Measurements from ENCODE around the gene TMEFF1.

Gene TMEFF1

DNA sequence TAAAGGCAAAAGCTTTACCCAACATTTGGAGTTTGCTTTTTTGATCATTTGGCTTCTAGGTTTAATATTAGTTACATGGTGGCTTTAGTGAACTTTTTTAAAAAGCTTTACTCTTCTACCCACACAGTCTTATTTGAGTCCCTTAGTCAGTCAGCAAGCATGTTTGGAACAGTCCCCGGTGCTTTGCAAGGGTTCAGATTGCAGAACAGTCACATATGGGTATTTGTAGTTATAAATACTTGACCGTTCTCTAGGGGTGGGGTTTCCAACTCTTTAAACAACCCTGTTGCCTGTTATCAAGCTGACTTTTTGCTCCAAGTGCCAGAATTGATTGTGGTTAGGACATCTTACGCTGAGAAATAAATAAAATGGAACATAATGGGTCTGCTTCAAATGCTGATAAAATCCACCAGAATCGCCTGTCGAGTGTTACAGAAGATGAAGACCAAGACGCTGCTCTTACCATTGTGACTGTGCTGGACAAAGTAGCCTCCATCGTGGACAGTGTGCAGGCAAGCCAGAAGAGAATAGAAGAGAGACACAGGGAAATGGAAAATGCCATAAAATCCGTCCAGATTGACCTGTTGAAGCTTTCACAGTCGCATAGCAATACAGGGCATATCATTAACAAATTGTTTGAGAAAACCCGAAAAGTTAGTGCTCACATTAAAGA, 105.0 kb downstream of the TMEFF1 start, which contains the start of gene CAVIN4:
Gene CAVIN4, plus strand, starts transcription at position 304 of the 673 bp plus-strand sequence. Its CDS starts 65 bp downstream, at position 369.
- DNase-seq (ENCODE audit: low spot score), result no peak

DNA sequence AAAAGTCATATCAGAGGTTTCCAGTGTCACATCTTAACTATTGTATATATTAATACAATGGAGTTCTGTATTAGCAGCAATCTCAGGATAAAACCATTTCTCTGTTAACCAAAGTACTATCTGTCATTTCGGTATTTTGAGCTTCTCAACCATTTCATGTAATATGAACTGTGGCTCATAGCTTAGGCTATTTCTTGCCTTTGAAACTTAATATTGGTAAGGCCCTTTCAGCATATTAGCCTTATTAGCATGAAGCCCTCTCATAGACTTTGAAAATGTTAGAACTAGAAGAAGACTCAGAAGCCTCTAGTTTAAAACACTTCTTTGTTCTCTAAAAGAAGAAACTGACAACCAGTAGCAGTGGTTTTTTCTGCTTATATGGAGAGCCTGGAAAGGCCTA, 105.7 kb downstream of the TMEFF1 start:
- DNase-seq (ENCODE audit: low spot score), result no peak

DNA sequence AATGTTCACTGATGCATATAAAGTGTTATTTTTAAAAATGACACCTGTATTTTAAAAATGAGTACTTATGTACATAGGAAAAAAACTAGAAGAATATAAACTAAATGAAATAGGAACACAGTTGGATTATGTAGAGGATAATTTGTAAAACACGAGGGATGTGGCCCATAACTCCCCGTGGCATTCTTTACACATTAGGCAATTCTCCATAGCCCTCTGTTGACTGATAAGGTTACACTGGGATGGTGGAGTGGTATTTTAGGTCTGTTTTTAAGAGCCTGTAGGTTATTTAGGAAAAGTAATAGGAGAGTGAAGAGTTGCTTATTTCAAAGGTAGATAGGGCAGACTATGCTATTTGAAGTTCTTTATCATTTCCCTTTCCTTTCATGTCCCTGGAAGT, 106.7 kb downstream of the TMEFF1 start:
- no peak for DNase-seq (ENCODE audit: low spot score)

DNA sequence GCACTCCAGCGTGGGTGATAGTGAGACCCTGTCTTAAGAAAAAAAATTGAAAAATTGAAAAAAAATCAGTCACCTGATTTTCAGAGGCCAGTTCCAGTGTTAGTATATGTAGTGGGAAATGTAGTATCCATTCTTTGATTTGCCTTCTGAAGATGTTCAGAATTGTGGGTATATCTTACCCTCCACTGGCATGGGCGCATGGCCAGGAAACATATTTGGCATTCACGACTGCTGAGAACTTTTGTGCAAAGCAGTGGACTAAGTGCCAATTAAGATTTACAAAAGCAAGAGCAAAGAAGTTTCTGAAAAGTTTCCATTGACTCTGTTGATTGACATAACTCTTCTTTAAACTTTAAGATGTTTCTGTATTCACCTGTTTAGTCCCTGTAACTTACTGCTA, 107.3 kb downstream of the TMEFF1 start:
- no peak for DNase-seq (ENCODE audit: low spot score)

DNA sequence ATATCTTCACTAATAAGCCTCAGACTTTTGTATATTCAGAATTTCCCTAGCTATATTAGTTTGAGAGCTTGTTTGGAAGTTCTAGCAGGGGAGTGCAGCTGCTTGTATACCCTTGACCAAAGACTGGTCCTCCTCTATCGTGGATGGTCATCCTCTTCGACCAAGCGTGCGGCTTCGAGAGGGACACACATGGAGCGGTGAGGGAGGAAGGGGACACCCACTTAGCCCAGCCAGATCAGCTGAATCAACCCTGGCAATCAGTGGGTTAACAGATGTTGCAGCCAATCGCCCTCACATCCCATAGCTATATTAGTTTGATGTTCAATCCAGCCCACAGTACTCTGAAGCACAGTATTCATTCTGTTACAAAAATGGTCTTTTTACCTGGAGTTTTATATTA, 108.1 kb downstream of the TMEFF1 start:
- no peak for DNase-seq (ENCODE audit: low spot score)

DNA sequence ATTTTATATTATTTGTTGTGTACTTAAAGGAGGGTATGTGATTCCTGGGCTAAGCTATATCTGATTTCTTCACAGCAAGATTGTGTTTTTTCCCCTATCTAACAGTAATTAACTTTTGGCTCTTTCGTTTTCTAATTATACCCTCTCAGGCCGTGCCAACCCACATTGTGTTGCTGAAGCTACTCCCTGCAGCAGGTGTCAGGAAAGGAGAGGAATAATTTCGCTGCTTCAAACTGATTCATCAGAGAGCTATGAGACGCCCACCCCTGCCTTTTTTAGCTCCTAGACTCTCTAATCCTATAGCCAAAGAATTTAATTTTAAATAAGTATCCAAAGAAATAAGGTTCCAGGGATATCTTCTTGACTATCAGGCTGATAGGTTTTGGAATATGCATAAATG, 108.7 kb downstream of the TMEFF1 start:
- peak; percentile 52 for DNase-seq (ENCODE audit: low spot score)

DNA sequence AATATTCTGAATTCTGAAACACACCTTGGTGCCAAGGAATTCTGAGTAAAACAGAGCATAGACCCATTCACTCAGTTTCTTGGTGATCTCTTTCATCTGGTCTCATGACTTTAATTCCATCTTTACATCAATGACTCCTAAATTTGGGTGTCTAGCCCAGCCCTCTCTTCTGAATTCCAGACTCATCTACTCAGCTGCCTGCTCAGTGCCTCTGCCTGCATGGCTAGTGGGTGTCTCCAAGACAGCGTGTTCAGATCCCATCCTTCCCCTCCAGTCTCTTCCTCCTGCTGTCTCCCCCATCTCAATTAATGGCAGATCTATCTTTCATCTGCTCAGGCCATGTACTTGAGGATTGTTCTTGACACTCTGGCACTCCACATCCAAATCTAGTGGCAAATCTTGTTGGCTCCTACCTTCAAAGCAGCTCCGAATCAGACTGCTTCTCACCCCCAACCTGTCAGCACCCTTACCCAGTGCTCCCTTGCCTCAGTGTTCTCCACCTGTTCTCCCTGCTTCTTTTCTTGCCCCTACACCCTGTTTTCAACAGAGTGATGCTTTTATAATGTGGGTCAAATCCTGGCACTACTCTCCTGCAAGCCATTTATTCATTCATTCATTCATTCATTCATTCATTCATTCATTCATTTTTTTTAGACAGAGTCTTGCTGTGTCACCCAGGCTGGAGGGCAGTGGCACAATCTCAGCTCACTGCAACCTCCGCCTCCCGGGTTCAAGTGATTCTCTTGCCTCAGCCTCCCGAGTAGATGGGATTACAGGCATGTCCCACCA, 110.3 kb downstream of the TMEFF1 start:
- DNase-seq (ENCODE audit: low spot score), result no peak

DNA sequence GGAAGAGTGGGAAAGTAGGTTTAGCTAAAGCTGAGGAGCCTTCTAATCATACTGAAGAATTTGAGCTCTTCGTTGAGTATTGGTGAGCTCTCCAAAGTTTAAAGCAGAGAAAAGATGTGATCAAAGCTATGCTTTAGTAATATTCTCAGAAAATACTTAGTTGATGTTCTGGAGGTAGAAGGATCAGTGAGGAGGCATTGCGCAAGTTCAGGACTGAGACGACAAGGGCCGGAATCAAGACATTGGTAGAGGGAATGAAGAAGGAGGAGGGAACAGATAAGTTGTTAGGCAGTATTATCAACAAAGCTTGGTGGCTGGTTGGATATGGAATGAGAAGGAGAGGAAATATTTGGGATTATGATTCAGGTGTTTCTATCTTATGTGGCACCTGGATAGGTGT, 112.0 kb downstream of the TMEFF1 start:
- DNase-seq (ENCODE audit: low spot score), result no peak

DNA sequence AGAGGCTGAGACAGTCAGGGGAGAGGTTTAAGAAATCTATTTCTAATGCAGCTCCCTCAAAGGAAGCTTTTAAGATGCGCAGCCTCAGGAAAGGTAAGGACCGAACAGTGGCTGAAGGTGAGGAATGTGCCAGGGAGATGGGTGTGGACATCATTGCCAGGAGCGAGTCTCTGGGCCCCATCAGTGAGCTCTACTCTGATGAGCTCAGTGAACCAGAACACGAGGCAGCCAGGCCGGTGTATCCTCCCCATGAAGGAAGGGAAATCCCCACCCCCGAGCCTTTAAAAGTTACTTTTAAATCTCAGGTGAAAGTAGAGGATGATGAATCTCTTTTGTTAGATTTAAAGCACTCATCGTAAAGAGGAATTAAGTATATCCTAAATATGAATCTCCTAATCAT, 113.1 kb downstream of the TMEFF1 start:
- no peak for DNase-seq (ENCODE audit: low spot score)

DNA sequence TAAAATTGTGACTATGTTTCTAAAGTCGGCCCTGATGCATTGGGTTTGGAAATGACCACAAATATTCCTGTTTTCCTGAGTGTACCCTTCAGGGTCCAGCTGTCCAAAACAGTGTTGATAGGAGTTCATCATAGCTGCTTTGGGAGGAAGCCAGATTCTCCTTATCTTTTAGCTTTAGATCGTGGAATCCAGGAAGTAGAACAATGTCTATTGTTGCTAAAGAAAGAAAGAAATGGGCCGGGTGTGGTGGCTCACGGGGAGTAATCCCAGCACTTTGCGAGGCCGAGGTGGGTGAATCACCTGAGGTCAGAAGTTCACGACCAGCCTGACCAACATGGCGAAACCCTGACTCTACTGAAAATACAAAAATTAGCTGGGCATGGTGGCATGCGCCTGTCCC, 114.4 kb downstream of the TMEFF1 start:
- DNase-seq (ENCODE audit: low spot score), result no peak

DNA sequence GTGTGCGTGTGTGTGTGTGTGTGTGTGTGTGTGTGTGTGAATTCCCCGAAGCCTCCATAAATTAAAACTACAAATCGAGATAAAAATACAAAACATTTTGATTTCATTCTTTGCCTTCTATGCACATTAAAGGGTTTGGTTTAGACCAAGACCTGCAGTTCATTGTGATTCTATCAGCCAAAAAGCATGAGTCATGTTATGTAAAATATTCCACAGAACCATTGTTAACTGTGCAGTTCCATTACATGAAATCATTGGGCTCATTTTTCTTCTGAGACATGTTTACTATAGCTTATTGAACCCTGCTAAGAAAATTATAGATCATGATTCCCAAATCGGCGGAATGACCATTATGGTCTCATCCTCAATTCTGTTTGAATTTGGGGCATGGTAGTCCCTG, 116.6 kb downstream of the TMEFF1 start:
- no peak for DNase-seq (ENCODE audit: low spot score)

DNA sequence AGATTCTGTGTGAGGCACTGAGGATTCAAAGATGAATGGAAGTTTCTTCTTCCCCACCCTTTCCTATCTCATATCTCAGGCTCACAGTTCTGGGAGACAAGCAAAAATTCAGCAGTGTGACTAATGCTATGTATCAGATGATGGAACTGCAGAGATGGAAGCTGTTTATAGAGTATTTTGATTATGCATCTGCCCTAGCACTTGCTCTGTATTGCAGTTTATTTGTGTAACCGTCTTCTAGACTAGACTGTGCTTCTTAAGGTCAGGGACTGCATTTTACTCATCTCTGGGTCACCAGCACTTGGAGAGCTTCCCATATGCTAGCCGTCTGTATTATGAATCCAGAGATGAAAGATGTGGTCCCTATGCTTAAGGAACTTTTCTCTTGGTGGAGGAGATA, 117.5 kb downstream of the TMEFF1 start:
- DNase-seq (ENCODE audit: low spot score), result no peak

DNA sequence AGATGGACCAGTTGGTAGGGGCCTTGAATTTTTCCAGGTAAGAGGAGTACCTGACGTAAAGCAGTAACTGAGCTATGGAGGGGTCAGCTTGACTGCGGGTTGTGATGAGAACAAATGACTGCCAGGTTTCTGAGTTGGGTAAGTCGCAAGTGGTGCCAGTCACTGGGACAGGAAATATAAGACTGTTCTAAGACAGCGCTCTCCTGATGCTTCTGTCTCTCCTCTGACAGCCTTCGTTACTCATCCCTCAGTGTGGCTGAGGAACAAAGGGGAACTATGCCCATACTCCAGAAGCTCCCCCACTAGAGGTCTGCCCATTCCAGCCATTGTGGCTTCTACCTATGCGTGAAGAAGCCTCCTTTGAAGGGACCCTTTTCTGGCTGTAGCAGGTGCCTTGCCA, 118.2 kb downstream of the TMEFF1 start:
- DNase-seq (ENCODE audit: low spot score), result no peak

DNA sequence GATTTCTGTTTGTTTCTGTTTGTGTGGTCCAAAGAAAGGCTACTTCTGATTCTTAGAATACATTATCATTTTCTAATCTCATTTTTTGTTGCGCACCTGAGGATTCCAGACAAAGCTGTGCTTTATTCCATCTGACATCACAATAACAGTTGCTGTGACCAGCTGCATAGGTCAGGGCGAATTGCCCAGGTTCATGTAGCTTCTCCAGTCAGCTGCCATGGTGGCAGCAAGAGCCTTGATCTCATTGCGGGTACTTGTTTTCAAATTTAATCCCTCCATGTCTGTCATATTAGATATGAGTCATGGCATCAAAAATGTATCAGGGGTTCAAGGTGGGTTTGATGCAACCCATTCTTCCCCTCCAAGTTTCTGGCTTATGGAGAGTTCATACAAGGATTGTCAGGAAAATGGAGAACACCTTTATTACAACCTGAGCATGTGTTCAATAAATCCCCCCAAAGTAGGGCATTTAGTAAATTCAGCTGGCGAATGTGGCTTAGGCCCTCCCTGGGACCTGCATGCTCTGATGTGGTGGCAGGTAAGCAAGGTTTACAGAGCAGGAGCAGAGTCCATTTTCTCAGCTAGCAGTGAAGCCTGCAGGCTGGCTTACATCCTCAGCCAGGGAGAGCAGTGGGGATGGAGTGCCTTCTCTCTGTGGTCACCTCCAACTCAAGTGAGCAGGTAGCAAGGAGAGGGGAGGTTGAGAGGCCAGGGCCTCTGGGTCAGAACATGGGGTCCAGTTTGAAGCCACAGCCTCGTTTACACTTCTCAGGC, 118.9 kb downstream of the TMEFF1 start:
- DNase-seq (ENCODE audit: low spot score), result no peak

DNA sequence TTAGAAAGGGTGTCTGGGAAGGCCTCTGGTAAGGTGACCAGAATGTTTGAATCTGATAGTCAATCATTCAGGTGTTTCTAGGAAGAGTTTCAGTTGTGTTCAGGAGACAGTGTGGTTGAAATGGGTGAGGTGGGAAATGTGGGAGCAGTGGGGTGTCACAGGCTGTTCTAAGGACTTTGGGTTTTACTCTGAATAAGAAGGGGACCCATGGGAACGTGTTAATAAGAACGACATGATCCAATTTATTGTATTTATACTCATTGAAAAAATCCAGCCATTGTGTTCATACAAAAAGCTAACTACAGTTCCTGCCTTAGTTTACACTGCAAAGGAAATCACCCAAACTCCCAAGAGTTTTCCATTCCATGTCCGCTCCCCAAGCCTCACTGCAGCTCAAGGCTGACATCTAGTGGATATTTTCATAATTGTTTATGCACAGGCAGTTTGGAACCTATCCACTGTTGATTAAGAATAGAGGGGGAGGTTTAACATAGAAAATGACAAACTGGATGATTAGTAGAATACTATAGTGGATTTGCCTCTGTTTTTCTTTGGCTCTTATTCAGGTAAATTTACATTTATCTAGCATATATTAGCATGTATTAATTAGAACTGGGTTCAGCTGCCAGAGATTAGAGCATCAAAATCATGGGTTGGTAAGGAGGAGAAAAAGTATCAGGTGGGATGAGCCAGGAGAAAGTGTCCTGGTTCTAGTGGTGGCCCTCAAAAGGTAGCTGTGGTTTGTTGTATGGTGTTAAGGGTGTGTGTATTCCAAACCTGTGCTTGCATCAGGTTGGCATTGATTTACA, 122.6 kb downstream of the TMEFF1 start:
- peak; percentile 83 for DNase-seq (ENCODE audit: low spot score)

DNA sequence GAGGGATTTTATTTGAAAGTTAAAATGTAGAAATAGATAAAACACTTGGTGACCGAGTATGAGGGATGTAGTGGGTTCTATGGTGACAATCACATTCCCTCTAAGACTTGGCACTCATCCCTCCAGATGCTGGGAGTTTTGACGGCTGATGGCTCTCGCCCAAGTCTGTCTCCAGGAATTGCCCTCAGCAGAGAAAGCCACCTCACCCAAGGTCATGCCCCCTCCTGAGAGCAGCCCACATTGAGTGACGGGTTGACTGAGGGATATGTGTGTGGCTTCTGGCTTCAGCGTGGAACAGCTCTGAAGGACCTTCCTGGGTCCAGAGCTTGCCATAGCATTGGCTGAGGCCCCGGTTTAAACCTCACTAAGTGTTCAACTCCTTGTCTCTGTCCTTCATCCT, 124.3 kb downstream of the TMEFF1 start:
- DNase-seq (ENCODE audit: low spot score), result no peak

DNA sequence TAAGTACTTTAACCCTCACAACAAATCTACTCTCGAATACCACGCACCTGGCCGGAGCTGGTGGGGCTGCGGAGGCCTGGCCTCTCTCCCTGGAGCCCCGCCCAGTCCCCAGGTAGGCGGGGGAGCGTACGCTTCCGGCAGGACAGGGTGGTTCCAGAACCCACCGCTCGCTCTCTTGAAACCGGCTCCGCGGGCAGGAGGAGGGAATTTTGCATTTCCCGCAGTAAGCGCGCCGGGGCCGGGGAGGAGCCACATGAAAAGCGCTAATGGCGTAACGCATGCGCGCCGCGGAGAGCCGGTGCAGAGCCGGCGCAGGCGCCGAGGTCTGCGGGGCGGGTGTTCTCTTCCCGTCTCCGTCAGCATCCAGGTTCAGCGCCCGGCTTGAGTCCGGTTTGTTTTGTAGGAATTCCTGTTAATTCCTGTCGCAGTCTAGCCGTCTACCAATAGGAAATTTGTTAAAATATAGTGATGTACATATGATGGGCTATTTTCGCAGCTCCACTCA, 125.7 kb downstream of the TMEFF1 start:
- DNase-seq (ENCODE audit: low spot score), result peak; percentile 83

DNA sequence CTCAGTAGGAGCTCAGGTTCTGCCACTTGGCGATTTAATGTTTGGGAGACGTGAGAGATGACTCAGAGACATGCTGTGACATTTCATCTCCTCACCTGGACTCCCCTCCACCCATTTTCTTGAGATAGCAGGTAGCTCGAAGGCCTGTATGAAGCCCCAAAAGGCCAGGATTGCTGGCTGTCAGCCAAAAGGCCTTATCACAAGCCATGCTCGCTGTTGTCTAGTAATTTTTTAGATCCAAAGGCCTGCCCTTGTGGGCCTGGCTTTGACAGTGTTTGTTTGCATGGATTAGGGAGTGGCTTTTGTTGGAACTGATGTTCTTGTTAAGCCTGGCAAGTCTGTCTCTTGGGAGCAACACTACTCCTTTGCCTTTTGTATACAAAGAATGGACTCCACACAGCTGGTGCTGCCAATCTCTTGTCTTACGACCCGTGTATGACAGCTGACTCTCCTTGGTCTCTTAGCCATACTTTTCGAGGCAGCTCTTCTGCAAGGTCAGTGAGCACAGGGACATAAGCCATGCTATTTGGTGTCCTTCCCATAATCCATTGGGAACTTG, 127.7 kb downstream of the TMEFF1 start:
- no peak for DNase-seq (ENCODE audit: low spot score)

DNA sequence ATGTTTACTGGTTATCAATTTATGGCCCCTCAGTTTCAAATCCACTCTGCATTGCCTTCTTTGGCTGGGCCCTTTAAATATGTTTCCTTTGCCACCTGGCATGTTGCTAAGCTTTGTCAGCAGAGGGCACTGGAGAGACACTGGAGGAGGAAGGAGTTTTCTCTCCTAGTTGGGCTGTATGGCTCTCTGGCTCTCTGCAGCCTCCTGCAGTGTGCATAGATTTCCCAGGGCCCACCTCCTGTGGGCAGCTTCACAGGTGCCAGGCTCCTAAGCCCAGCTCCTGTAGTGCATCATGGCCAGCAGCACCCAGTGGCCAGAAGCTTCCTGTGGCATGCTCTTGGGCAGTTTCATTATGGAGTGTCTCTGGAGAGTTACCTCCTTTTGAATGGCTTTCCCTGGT, 128.3 kb downstream of the TMEFF1 start:
- peak; percentile 75 for DNase-seq (ENCODE audit: low spot score)

DNA sequence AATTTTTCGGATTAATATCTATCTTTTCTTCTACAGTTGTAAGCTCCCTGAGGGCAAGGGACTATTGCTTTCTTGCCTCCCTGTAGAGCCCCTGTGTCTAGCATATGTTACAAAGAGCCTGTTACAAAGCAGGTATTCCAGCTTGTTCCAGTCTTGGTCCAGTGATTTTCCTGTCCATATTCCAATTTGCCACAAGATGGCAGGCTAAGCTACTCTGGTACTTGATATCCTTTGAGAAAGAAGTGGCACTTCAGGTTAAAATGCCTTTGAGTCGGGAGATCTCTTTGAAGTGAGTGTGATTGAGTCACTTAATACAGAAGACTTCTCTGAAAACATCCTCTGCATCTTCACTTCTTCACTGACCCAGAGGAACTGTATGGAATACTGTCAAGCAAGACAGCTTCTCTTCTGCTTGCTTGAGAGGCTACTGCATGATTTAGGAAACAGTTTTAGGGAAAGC, 129.4 kb downstream of the TMEFF1 start:
- DNase-seq (ENCODE audit: low spot score), result peak; percentile 65

DNA sequence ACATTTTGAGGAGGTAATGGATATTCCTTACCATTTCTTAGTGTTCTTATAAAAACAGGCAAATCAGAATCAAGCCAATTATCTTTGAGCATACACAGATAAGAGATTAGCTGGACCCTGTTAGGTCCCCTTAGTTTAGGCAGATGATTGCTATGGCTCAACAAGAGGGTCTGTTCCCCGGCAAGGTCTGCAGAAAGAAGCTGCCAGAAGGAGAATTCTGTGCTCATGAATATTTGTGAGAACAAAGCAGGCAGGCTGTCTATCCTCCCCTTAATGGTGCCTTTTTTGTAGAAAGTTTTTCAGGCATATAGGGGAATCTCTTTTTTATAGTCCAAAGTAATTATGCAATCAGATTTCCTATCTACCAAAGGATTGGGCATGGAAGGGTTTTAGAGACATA, 132.5 kb downstream of the TMEFF1 start:
- DNase-seq (ENCODE audit: low spot score), result no peak

Measured in Ammon's horn (tissue), 1 donor.